H1 (cell line): ENCODE measurements around the gene C1orf74. TPM values are rescaled to one million over a fixed set of nuclear protein-coding genes. Genes with fewer than 3 reads are reported as not detected.

Experiments
- CTCF ChIA-PET: fragments of 300-600 bp; sonication (Branson Sonifier 250); formaldehyde crosslinking; loops from one replicate; lab custom pipeline; 2021; ENCODE audit not compliant: partially characterized antibody; lab: Charles Lee
- POLR2A ChIA-PET: fragments of 300-600 bp; sonication (Branson Sonifier 250); formaldehyde crosslinking; loops from one replicate; lab custom pipeline; 2021; ENCODE audit warnings: inconsistent platforms; ENCODE audit not compliant: partially characterized antibody; lab: Charles Lee
- DNase-seq, 2 experiments: peaks; one replicate each; pipeline versions ENCODE4 v3.0.0 to v3.0.0-alpha.2; 2010 to 2022; ENCODE audit warnings: low spot score in 2 of 2, low read depth in 1 of 2, mixed read lengths in 1 of 2
- FAIRE-seq: peaks from 2 replicates; lab custom pipeline; 2011; peaks lifted over from hg19 to GRCh38; lab: Jason Lieb, UNC
- H2AFZ ChIP-seq: 2 replicates; pipeline ENCODE4 v1.8.1; 2012; ENCODE audit warnings: low read length, inconsistent platforms
- H2AK5ac ChIP-seq: 2 replicates; pipeline ENCODE4 v1.6.1; 2013; ENCODE audit warnings: low read depth, low read length
- H2BK120ac ChIP-seq: replicated peaks from 2 replicates; pipeline ENCODE3; 2013; ENCODE audit warnings: low read depth, low read length, inconsistent platforms
- H2BK12ac ChIP-seq: 2 replicates; pipeline ENCODE4 v1.6.1; 2013; ENCODE audit warnings: low read depth, low read length
- H2BK15ac ChIP-seq: 2 replicates; pipeline ENCODE4 v1.6.1; 2013; ENCODE audit warnings: low read length
- H2BK20ac ChIP-seq: 2 replicates; pipeline ENCODE4 v1.6.1; 2013; ENCODE audit warnings: low read length
- H2BK5ac ChIP-seq: 2 replicates; pipeline ENCODE4 v1.6.1; 2013; ENCODE audit warnings: low read depth, low read length
- H3K14ac ChIP-seq: 2 replicates; pipeline ENCODE4 v1.6.1; 2013; ENCODE audit warnings: inconsistent platforms; ENCODE audit not compliant: insufficient read length
- H3K18ac ChIP-seq: 2 replicates; pipeline ENCODE4 v1.6.1; 2013; ENCODE audit warnings: low read length; ENCODE audit errors: extremely low read depth
- H3K23ac ChIP-seq: 2 replicates; pipeline ENCODE4 v1.6.1; 2013; ENCODE audit warnings: inconsistent platforms; ENCODE audit not compliant: insufficient read length
- H3K23me2 ChIP-seq: 2 replicates; pipeline ENCODE4 v1.6.1; 2013; ENCODE audit warnings: low read depth, low read length
- H3K27ac ChIP-seq: 2 replicates; pipeline ENCODE4 v1.6.1; 2011; ENCODE audit warnings: low read depth, low read length, inconsistent platforms
- H3K27me3 ChIP-seq, 4 experiments: replicated peaks in 1 of 4; 1 replicate in 1 of 4; 2 replicates in 3 of 4; pipeline versions ENCODE4 v1.6.1 to v1.8.1; 2011 to 2013; ENCODE audit warnings: low read length in 3 of 4, mild to moderate bottlenecking in 3 of 4, inconsistent platforms in 2 of 4, mixed read lengths in 2 of 4, moderate library complexity in 1 of 4; ENCODE audit not compliant: control insufficient read depth in 3 of 4, insufficient read depth in 3 of 4; ENCODE audit errors: extremely low read depth in 1 of 4
- H3K36me3 ChIP-seq, 4 experiments: 2 replicates each; pipeline versions ENCODE4 v1.6.1 to v1.8.1; 2011 to 2013; ENCODE audit warnings: mild to moderate bottlenecking in 4 of 4, low read length in 3 of 4, moderate library complexity in 2 of 4, control low read depth in 1 of 4, inconsistent platforms in 1 of 4; ENCODE audit not compliant: insufficient read depth in 4 of 4, control insufficient read depth in 2 of 4
- H3K4ac ChIP-seq: replicated peaks from 2 replicates; pipeline ENCODE3; 2013; ENCODE audit warnings: low read length, low read depth, mixed read lengths, inconsistent platforms; ENCODE audit not compliant: insufficient read length
- H3K4me1 ChIP-seq, 4 experiments: replicated peaks in 1 of 4; 1 replicate in 1 of 4; 2 replicates in 3 of 4; pipeline versions ENCODE4 v1.6.1 to v1.8.1; 2011 to 2013; ENCODE audit warnings: low read length in 3 of 4, inconsistent platforms in 2 of 4, mixed read lengths in 1 of 4; ENCODE audit not compliant: insufficient read depth in 4 of 4, control insufficient read depth in 3 of 4
- H3K4me2 ChIP-seq, 2 experiments: 2 replicates each; pipeline versions ENCODE4 v1.6.1 to v1.8.1; 2011 to 2013; ENCODE audit warnings: low read depth in 2 of 2, low read length in 2 of 2, control low read depth in 1 of 2, inconsistent platforms in 1 of 2, mild to moderate bottlenecking in 1 of 2; ENCODE audit not compliant: insufficient read depth in 1 of 2
- H3K4me3 ChIP-seq, 4 experiments: fragments of 200-600, 300-600 bp in 1 of 4; sonication (generic), shearing (Covaris generic), sonication (Bioruptor Twin) in 1 of 4; 2 replicates each; pipeline versions ENCODE4 v1.5.1 to v1.8.1; 2011 to 2016; ENCODE audit warnings: low read length in 4 of 4, low read depth in 3 of 4, control low read depth in 2 of 4, inconsistent platforms in 2 of 4, mild to moderate bottlenecking in 2 of 4, mixed read lengths in 1 of 4, moderate library complexity in 1 of 4; ENCODE audit not compliant: insufficient read depth in 2 of 4; ENCODE audit errors: extremely low read depth in 1 of 4
- H3K56ac ChIP-seq: replicated peaks from 2 replicates; pipeline ENCODE3; 2013; ENCODE audit warnings: low read depth, mild to moderate bottlenecking, mixed read lengths, low read length, inconsistent platforms; ENCODE audit not compliant: insufficient read length
- H3K79me1 ChIP-seq: 2 replicates; pipeline ENCODE4 v1.6.1; 2013; ENCODE audit warnings: low read depth, low read length, control low read depth
- H3K79me2 ChIP-seq, 2 experiments: 2 replicates each; pipeline versions ENCODE4 v1.6.1 to v1.8.1; 2012 to 2013; ENCODE audit warnings: low read length in 2 of 2, mild to moderate bottlenecking in 2 of 2, inconsistent platforms in 1 of 2; ENCODE audit not compliant: insufficient read depth in 2 of 2, control insufficient read depth in 1 of 2
- H3K9ac ChIP-seq, 4 experiments: replicated peaks in 1 of 4; 1 replicate in 1 of 4; 2 replicates in 3 of 4; pipeline versions ENCODE4 v1.6.1 to v1.8.1; 2011 to 2013; ENCODE audit warnings: low read depth in 3 of 4, low read length in 3 of 4, control low read depth in 2 of 4, mild to moderate bottlenecking in 2 of 4, moderate library complexity in 2 of 4, inconsistent platforms in 1 of 4; ENCODE audit errors: extremely low read depth in 1 of 4
- H3K9me3 ChIP-seq, 2 experiments: 2 replicates each; pipeline versions ENCODE4 v1.6.1 to v1.8.1; 2012 to 2013; ENCODE audit warnings: mild to moderate bottlenecking in 2 of 2, moderate library complexity in 2 of 2, control low read depth in 1 of 2, inconsistent platforms in 1 of 2, low read depth in 1 of 2, low read length in 1 of 2, mixed read lengths in 1 of 2; ENCODE audit not compliant: insufficient read depth in 2 of 2
- H4K20me1 ChIP-seq, 2 experiments: replicated peaks in 1 of 2; 2 replicates each; pipeline versions ENCODE3 to v1.8.1; 2011 to 2013; ENCODE audit warnings: inconsistent platforms in 2 of 2, low read length in 2 of 2, mild to moderate bottlenecking in 1 of 2; ENCODE audit not compliant: insufficient read depth in 2 of 2, control insufficient read depth in 1 of 2
- H4K5ac ChIP-seq: 2 replicates; pipeline ENCODE4 v1.6.1; 2013; ENCODE audit warnings: low read length, low read depth, mixed read lengths, inconsistent platforms; ENCODE audit not compliant: insufficient read length
- H4K8ac ChIP-seq: 2 replicates; pipeline ENCODE4 v1.8.0; 2013; ENCODE audit warnings: mild to moderate bottlenecking, moderate library complexity, low read length, inconsistent platforms; ENCODE audit not compliant: insufficient read depth; ENCODE audit errors: extremely low read depth
- H4K91ac ChIP-seq: replicated peaks from 2 replicates; pipeline ENCODE3; 2013; ENCODE audit warnings: low read length, mixed read lengths, inconsistent platforms; ENCODE audit not compliant: insufficient read length
- EGR1 ChIP-seq: IDR thresholded peaks from 2 replicates; pipeline ENCODE4 v1.6.1; 2011; ENCODE audit warnings: low read depth, low read length, borderline replicate concordance
- HDAC2 ChIP-seq, 2 experiments: fragments of 300-600 bp in 1 of 2; sonication (generic) in 1 of 2; IDR thresholded peaks; 2 replicates each; pipeline ENCODE4 v1.6.1; 2011 to 2012; ENCODE audit warnings: low read depth in 2 of 2, low read length in 2 of 2, mild to moderate bottlenecking in 2 of 2, moderate library complexity in 2 of 2, borderline replicate concordance in 1 of 2, inconsistent platforms in 1 of 2
- SUZ12 ChIP-seq: fragments of 200-600 bp; sonication (generic); IDR thresholded peaks from 2 replicates; pipeline ENCODE4 v1.6.1; 2012; ENCODE audit warnings: mild to moderate bottlenecking, inconsistent platforms, low read length, moderate library complexity, mixed read lengths
- TAF1 ChIP-seq: IDR thresholded peaks from 2 replicates; pipeline ENCODE4 v1.6.1; 2011; ENCODE audit warnings: mild to moderate bottlenecking, low read depth, low read length
- TCF12 ChIP-seq: IDR thresholded peaks from 2 replicates; pipeline ENCODE4 v1.6.1; 2011; ENCODE audit warnings: low read depth, mild to moderate bottlenecking, low read length
- WGBS, 2 experiments: shearing (Covaris generic) in 1 of 2; methylation state at CpG; one replicate each; pipeline versions ENCODE4 v1.1.6 to v1.1.7; 2013 to 2015; ENCODE audit warnings: low lambda C conversion rate in 2 of 2, mixed read lengths in 2 of 2, inconsistent platforms in 1 of 2, low coverage in 1 of 2, missing lambda C conversion rate in 1 of 2; ENCODE audit not compliant: insufficient replicate concordance in 2 of 2, insufficient coverage in 1 of 2, insufficient read length in 1 of 2; ENCODE audit errors: extremely low coverage in 1 of 2, missing lambda C conversion rate in 1 of 2; 5-methylcytosine and 5-hydroxymethylcytosine counted together
- polyA plus RNA-seq, 7 experiments: library from polyadenylated mRNA; depleted of rRNA in 3 of 7; stranded (reverse) in 5 of 7; unstranded in 2 of 7; fragments of >200 nt in 5 of 7; fragments of 200-250 nt in 2 of 7; gene quantifications; 1 replicate in 5 of 7; 2 replicates in 1 of 7; 4 replicates in 1 of 7; pipeline versions ENCODE4 v1.2.1 to v1.2.3, GENCODE V29; 2011 to 2013; ENCODE audit warnings: missing spikeins in 2 of 7, mixed read lengths in 2 of 7
- total RNA-seq: library from RNA; stranded (reverse); fragmentation: NEBNext Ultra II Directional; extraction: Animal tissue kit (Norgen Biotek cat#: 25700); gene quantifications from 2 replicates; pipeline ENCODE4 v1.2.1, GENCODE V29; 2021

Gene C1orf74
- total and polyA plus RNA-seq, 2 of the 8 experiments (the other 6 are each of a cell fraction or from before 2014, with no cell fraction given) = 3.1 to 3.9 TPM

- H3K9me3 ChIP-seq = no peaks in the 10 kb centered on the region
- H3K4me2 ChIP-seq = no peak overlapping the region
- no peak overlapping the region for H2AFZ ChIP-seq
- no peak overlapping the region for H2BK5ac ChIP-seq
- no peak overlapping the region for H3K4me3 ChIP-seq
- H3K36me3 ChIP-seq = no peaks in the 10 kb centered on the region
- no peaks in the 10 kb centered on the region for H3K79me2 ChIP-seq
- H2AK5ac ChIP-seq = no peak overlapping the region
- WGBS, 2 experiments = 78% methylated on average over 5 of the region's 5 CpGs; no CpG with 5 or more reads in 1 of the 2 experiments
- no peak overlapping the region for H3K27ac ChIP-seq
- FAIRE-seq = no peak
- no peak overlapping the region for H3K9ac ChIP-seq
- ChIA-PET POLR2A (no interaction called here), CTCF (interaction anchor here (0.8 to 4.4 kb wide), 5 partner anchors 8 to 103 kb away, joined by 3 to 22 read pairs (median 3); no protein-coding TSS in a partner anchor)
- no peak overlapping the region for H2BK20ac ChIP-seq
- no peak overlapping the region for H2BK120ac ChIP-seq
- no peak overlapping the region for H3K18ac ChIP-seq
- H3K79me1 ChIP-seq = no peaks in the 10 kb centered on the region
- H3K27me3 ChIP-seq = peaks cover 0 to 3% (median 0%) of the 10 kb centered on the region in 4 experiments; a peak in 1 of 7 replicates
- H4K8ac ChIP-seq = no peak overlapping the region
- H4K5ac ChIP-seq = no peak overlapping the region
- no peak overlapping the region for H3K4ac ChIP-seq
- no peaks in the 10 kb centered on the region for H4K20me1 ChIP-seq
- H3K23me2 ChIP-seq = no peaks in the 10 kb centered on the region
- no peak overlapping the region for H3K23ac ChIP-seq
- H3K14ac ChIP-seq = no peak overlapping the region
- H2BK15ac ChIP-seq = no peak overlapping the region
- H3K4me1 ChIP-seq = no peaks in the 10 kb centered on the region
- no peak overlapping the region for H2BK12ac ChIP-seq
- H3K56ac ChIP-seq = no peak overlapping the region
- no peak for TF ChIP-seq HDAC2 (IDR thresholded peaks at IDR 0.05; ENCODE audit: borderline replicate concordance in 1 of 2, low read depth in 2 of 2, low read length in 2 of 2)
- TF ChIP-seq TCF12 = no peak
- no peak for TF ChIP-seq SUZ12
- TF ChIP-seq TAF1 = no peak
- no peak for TF ChIP-seq EGR1
- TF ChIP-seq, all 59 proteins: peak for 0
- no peak overlapping the region for H4K91ac ChIP-seq
- DNase-seq = no peak
Observed at GRCh38 chr1:209756615-209757445, 27.5 kb downstream of the C1orf74 start.
